GM21737 (cell line): ENCODE results near the gene INPP5D.
A peak's percentile ranks its signal among the peaks of the same experiment; 100 is the strongest.

Experiments
- ATAC-seq: cut with Tn5 transposase; IDR thresholded peaks from one replicate; pipeline ENCODE4 v1.9.1; 2021; ENCODE audit warnings: mild to moderate bottlenecking, moderate library complexity; ENCODE audit not compliant: unreplicated experiment

INPP5D gene

GRCh38 chr2:233068762-233069418 lies 8.7 kb downstream of the INPP5D start:
- ATAC-seq: no peak

GRCh38 chr2:233072838-233073237 lies 12.7 kb downstream of the INPP5D start:
- no peak for ATAC-seq

- ATAC-seq: no peak
Observed at GRCh38 chr2:233074106-233074505, 14.0 kb downstream of the INPP5D start.

GRCh38 chr2:233075141-233075965 lies 15.2 kb downstream of the INPP5D start:
- peak; percentile 21 for ATAC-seq

- peak; percentile 47 for ATAC-seq
Observed at GRCh38 chr2:233075966-233076339, 15.8 kb downstream of the INPP5D start.

GRCh38 chr2:233076749-233077148 lies 16.6 kb downstream of the INPP5D start:
- no peak for ATAC-seq

GRCh38 chr2:233079473-233079877 lies 19.3 kb downstream of the INPP5D start:
- peak; percentile 38 for ATAC-seq

GRCh38 chr2:233079953-233080835 lies 20.1 kb downstream of the INPP5D start:
- no peak for ATAC-seq

- no peak for ATAC-seq
Observed at GRCh38 chr2:233080836-233081229, 20.7 kb downstream of the INPP5D start.

GRCh38 chr2:233081232-233081730 lies 21.1 kb downstream of the INPP5D start:
- ATAC-seq: peak; percentile 20

- peak; percentile 2 for ATAC-seq
Observed at GRCh38 chr2:233081731-233082221, 21.6 kb downstream of the INPP5D start.

GRCh38 chr2:233082222-233082930 lies 22.2 kb downstream of the INPP5D start:
- ATAC-seq: peak; percentile 28

- no peak for ATAC-seq
Observed at GRCh38 chr2:233082931-233083755, 23.0 kb downstream of the INPP5D start.

GRCh38 chr2:233083782-233084181 lies 23.6 kb downstream of the INPP5D start:
- ATAC-seq: no peak

- peak; percentile 27 for ATAC-seq
Observed at GRCh38 chr2:233084488-233084887, 24.3 kb downstream of the INPP5D start.

- no peak for ATAC-seq
Observed at GRCh38 chr2:233085037-233085838, 25.1 kb downstream of the INPP5D start.

GRCh38 chr2:233085839-233086150 lies 25.7 kb downstream of the INPP5D start:
- no peak for ATAC-seq

- no peak for ATAC-seq
Observed at GRCh38 chr2:233087713-233088112, 27.6 kb downstream of the INPP5D start.

GRCh38 chr2:233088972-233089345 lies 28.8 kb downstream of the INPP5D start:
- no peak for ATAC-seq
